ENCODE results near the gene CDC5L.

CDC5L gene

DNA sequence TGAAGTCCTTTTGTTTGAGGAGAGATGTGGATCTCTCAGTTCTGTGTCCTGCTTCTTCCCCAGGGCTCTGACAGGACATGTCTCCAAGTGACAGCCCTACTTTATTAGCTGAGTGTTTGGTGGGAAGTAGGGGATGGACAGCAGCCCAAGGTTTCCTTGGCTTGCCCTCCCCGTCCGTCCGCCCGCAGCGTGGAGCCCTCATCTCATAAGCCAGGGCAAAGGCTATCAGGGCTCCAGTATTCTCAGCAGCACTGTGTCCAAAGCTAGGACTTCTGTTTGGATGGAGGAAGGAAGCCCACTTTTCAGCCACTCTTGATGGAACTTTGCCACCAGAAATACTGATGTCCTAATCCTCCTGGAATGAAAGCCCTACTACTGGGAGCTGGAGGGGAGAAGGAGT is 13.6 kb downstream of the CDC5L start:
- peaks cover 7% of the 10 kb centered on the region for H3K79me2 ChIP-seq
- TF ChIP-seq, protein P1, sequence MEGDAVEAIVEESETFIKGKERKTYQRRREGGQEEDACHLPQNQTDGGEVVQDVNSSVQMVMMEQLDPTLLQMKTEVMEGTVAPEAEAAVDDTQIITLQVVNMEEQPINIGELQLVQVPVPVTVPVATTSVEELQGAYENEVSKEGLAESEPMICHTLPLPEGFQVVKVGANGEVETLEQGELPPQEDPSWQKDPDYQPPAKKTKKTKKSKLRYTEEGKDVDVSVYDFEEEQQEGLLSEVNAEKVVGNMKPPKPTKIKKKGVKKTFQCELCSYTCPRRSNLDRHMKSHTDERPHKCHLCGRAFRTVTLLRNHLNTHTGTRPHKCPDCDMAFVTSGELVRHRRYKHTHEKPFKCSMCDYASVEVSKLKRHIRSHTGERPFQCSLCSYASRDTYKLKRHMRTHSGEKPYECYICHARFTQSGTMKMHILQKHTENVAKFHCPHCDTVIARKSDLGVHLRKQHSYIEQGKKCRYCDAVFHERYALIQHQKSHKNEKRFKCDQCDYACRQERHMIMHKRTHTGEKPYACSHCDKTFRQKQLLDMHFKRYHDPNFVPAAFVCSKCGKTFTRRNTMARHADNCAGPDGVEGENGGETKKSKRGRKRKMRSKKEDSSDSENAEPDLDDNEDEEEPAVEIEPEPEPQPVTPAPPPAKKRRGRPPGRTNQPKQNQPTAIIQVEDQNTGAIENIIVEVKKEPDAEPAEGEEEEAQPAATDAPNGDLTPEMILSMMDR (IDR thresholded peaks at IDR 0.05): no peak
- no peaks in the 10 kb centered on the region for H3K36me3 ChIP-seq (ENCODE audit: control insufficient read depth, insufficient read depth, low read length)
- H3K4me3 ChIP-seq (ENCODE audit: low read depth, low read length): no peak overlapping the region
- H3K9ac ChIP-seq: no peak overlapping the region
- H3K4me2 ChIP-seq (ENCODE audit: low read length): no peak overlapping the region
- no peaks in the 10 kb centered on the region for H3K27me3 ChIP-seq (ENCODE audit: control insufficient read depth, insufficient read depth, low read length)
- no peaks in the 10 kb centered on the region for H3K9me3 ChIP-seq (ENCODE audit: control insufficient read depth, low read length)
- no peak overlapping the region for H3K27ac ChIP-seq
- no peak overlapping the region for H2AFZ ChIP-seq
- no peaks in the 10 kb centered on the region for H3K4me1 ChIP-seq

DNA sequence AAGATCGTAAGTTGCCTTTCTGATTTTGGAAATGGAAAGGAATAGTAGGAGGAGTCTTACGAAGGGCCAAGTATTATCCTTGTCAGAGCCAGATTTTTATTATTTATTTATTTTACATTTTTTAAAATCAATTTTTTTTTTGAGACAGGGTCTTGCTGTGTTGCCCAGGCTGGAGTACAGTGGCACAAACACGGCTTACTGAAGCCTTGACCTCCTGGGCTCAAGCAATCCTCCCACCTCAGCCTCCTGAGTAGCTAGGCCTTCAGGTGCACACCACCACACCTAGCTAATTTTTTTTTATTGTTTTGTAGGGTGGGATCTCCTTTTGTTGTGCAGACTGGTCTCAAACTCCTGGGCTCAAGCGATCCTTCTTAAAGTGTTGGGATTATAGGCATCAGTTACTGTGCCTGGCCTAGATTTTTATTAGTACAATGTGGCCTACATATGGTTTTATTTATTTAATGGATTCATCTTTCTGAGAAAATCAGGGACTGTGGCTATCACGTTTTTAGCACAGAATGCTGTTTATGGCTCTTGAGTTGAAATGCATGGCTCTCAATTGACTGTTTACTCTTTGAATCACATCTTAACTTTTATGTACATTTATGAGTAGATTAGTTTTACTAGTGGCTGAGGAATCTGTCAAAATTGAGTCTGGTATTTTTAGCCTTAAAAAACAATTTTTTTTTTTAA is 16.7 kb downstream of the CDC5L start:
- TF ChIP-seq, protein P1 (IDR thresholded peaks at IDR 0.05): no peak
- Histone ChIP-seq H3K36me3 (ENCODE audit: control insufficient read depth, insufficient read depth, low read length) (no peaks in the 10 kb centered on the region), H3K4me1 (no peaks in the 10 kb centered on the region), H3K27me3 (ENCODE audit: control insufficient read depth, insufficient read depth, low read length) (no peaks in the 10 kb centered on the region), H3K27ac (no peak overlapping the region), H3K4me2 (ENCODE audit: low read length) (no peak overlapping the region), H3K9me3 (ENCODE audit: control insufficient read depth, low read length) (no peaks in the 10 kb centered on the region), H2AFZ (no peak overlapping the region), H3K79me2 (peaks cover 12% of the 10 kb centered on the region), H3K9ac (no peak overlapping the region), H3K4me3 (ENCODE audit: low read depth, low read length) (no peak overlapping the region)

DNA sequence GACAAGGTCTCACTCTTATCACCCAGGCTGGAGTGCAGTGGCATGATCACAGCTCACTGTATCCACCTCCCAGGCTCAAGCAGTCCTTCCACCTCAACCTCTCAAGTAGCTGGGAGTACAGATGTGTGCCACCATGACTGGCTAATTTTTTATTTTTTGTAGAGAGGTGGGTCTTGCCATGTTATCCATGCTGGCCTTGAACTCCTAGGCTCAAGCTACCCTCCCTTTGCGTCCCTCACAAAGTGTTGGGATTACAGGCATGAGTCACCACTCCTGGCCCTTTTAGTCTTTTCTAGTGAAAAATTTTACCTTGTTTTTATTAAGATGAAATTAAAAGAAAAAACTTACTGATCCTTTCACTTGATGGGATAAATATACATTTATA is 17.2 kb downstream of the CDC5L start:
- no peaks in the 10 kb centered on the region for H3K36me3 ChIP-seq (ENCODE audit: control insufficient read depth, insufficient read depth, low read length)
- no peaks in the 10 kb centered on the region for H3K4me1 ChIP-seq
- no peak overlapping the region for H3K4me3 ChIP-seq (ENCODE audit: low read depth, low read length)
- no peak overlapping the region for H2AFZ ChIP-seq
- no peak overlapping the region for H3K9ac ChIP-seq
- no peak overlapping the region for H3K4me2 ChIP-seq (ENCODE audit: low read length)
- no peaks in the 10 kb centered on the region for H3K9me3 ChIP-seq (ENCODE audit: control insufficient read depth, low read length)
- TF ChIP-seq, protein P1 (IDR thresholded peaks at IDR 0.05): no peak
- H3K27me3 ChIP-seq (ENCODE audit: control insufficient read depth, insufficient read depth, low read length): no peaks in the 10 kb centered on the region
- peaks cover 8% of the 10 kb centered on the region for H3K79me2 ChIP-seq
- no peak overlapping the region for H3K27ac ChIP-seq

DNA sequence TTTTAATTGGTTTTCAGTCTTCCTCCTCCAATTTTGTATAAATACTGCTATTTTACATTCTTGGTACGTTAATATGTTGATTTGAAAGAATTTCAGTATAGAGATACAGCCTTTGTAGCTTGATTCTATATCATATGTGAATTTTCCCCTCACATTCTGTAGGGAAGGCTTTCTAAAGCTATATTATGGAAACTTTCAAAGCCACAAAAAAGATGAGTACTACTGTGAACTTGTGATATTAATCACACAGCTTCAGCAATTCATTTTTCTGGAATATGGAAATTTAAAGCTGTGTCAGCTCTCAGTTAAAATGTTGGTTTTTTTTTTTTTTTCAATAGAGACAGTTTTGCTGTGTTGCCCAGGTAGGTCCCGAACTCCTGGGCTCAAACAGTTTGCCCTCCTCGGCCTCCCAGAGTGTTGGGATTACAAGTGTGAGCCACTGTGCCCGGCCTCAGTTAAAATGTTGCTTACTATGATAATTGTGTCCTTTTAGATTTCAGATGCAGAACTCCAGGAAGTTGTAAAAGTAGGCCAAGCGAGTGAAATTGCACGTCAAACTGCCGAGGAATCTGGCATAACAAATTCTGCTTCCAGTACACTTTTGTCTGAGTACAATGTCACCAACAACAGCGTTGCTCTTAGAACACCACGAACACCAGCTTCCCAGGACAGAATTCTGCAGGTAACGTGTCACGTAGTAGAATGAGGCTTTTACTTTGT is 20.6 kb downstream of the CDC5L start:
- H3K4me1 ChIP-seq: no peaks in the 10 kb centered on the region
- H3K9ac ChIP-seq: no peak overlapping the region
- no peak overlapping the region for H3K4me3 ChIP-seq (ENCODE audit: low read depth, low read length)
- H3K27me3 ChIP-seq (ENCODE audit: control insufficient read depth, insufficient read depth, low read length): no peaks in the 10 kb centered on the region
- TF ChIP-seq, protein P1 (IDR thresholded peaks at IDR 0.05): no peak
- no peaks in the 10 kb centered on the region for H3K9me3 ChIP-seq (ENCODE audit: control insufficient read depth, low read length)
- H3K79me2 ChIP-seq: peaks cover 8% of the 10 kb centered on the region
- no peak overlapping the region for H3K27ac ChIP-seq
- H3K36me3 ChIP-seq (ENCODE audit: control insufficient read depth, insufficient read depth, low read length): no peaks in the 10 kb centered on the region
- H2AFZ ChIP-seq: no peak overlapping the region
- no peak overlapping the region for H3K4me2 ChIP-seq (ENCODE audit: low read length)

All from parathyroid adenoma (tissue), 2 donors.